OCI-LY7 (cell line): Measurements from ENCODE around the gene AGK. TPM values are rescaled to one million over a fixed set of nuclear protein-coding genes. Genes with fewer than 3 reads are reported as not detected.

Experiments used
- Bru-seq: library from RNA; stranded (reverse); fragments of 400-500 nt; gene quantifications from one replicate; lab custom pipeline; 2021; lab: Mats Ljungman, UMichigan
- BruChase-seq, 2 experiments: library from RNA; stranded (reverse); fragments of 400-500 nt; gene quantifications; one replicate each; lab custom pipeline; 2021; lab: Mats Ljungman, UMichigan
- BruUV-seq: library from RNA; stranded (reverse); fragments of 400-500 nt; replicated peaks from 2 replicates; lab custom pipeline; 2021; lab: Mats Ljungman, UMichigan
- CTCF ChIA-PET: fragments of 300-600 bp; sonication (Branson Sonifier 250); formaldehyde crosslinking; loops from one replicate; lab custom pipeline; 2022; ENCODE audit warnings: antibody characterized with exemption; ENCODE audit not compliant: unreplicated experiment; lab: Charles Lee
- POLR2A ChIA-PET: fragments of 300-600 bp; sonication (Branson Sonifier 250); formaldehyde crosslinking; loops from one replicate; lab custom pipeline; 2022; ENCODE audit warnings: antibody characterized with exemption; lab: Charles Lee
- DNase-seq: peaks from one replicate; pipeline ENCODE4 v3.0.0-alpha.2; 2015; ENCODE audit warnings: low spot score
- H2AFZ ChIP-seq: fragments of 200-600 bp; sonication (generic), shearing (Covaris generic); 2 replicates; pipeline ENCODE4 v1.6.1; 2014; ENCODE audit warnings: mild to moderate bottlenecking, antibody characterized with exemption, low read length, moderate library complexity
- H3K27ac ChIP-seq: fragments of 200-600 bp; sonication (generic); 2 replicates; pipeline ENCODE4 v1.5.1; 2014; ENCODE audit warnings: mixed run types, low read depth, mild to moderate bottlenecking, moderate library complexity, low read length, inconsistent platforms; ENCODE audit not compliant: poor library complexity, severe bottlenecking
- H3K36me3 ChIP-seq: fragments of 200-600 bp; sonication (generic); 2 replicates; pipeline ENCODE4 v1.6.1; 2014; ENCODE audit warnings: mild to moderate bottlenecking, antibody characterized with exemption, low read length, moderate library complexity, mixed read lengths; ENCODE audit not compliant: insufficient read depth
- H3K4me1 ChIP-seq: fragments of 200-600 bp; sonication (generic); 2 replicates; pipeline ENCODE4 v1.5.1; 2014; ENCODE audit warnings: mild to moderate bottlenecking, low read length; ENCODE audit not compliant: insufficient read depth, poor library complexity, severe bottlenecking
- H3K4me2 ChIP-seq: fragments of 200-600 bp; sonication (generic); 2 replicates; pipeline ENCODE4 v1.6.1; 2014; ENCODE audit warnings: mild to moderate bottlenecking, low read length
- H3K4me3 ChIP-seq: fragments of 200-600 bp; sonication (generic); 2 replicates; pipeline ENCODE4 v1.5.1; 2014; ENCODE audit warnings: mild to moderate bottlenecking, low read depth, low read length; ENCODE audit not compliant: poor library complexity, severe bottlenecking
- H3K79me2 ChIP-seq: fragments of 200-600 bp; sonication (generic); 2 replicates; pipeline ENCODE4 v1.6.1; 2016; ENCODE audit warnings: low read depth, mild to moderate bottlenecking, low read length, moderate library complexity, mixed read lengths; ENCODE audit not compliant: insufficient read depth
- H3K9me2 ChIP-seq: fragments of 200-600 bp; sonication (generic); 2 replicates; pipeline ENCODE4 v1.6.1; 2016; ENCODE audit warnings: mild to moderate bottlenecking, low read length, mixed read lengths; ENCODE audit not compliant: insufficient read depth
- H3K9me3 ChIP-seq: fragments of 200-600 bp; sonication (generic); 2 replicates; pipeline ENCODE4 v1.6.1; 2014; ENCODE audit warnings: mild to moderate bottlenecking, mixed run types, low read length, mixed read lengths
- H4K20me1 ChIP-seq: fragments of 200-600 bp; sonication (generic); 2 replicates; pipeline ENCODE4 v1.6.1; 2014; ENCODE audit warnings: mild to moderate bottlenecking, antibody characterized with exemption, low read length, moderate library complexity, mixed read lengths; ENCODE audit not compliant: insufficient read depth
- EZH2phosphoT487 ChIP-seq: fragments of 200-600 bp; sonication (generic); IDR thresholded peaks from 2 replicates; pipeline ENCODE4 v1.6.1; 2018; ENCODE audit warnings: low read depth, borderline replicate concordance, mild to moderate bottlenecking, mixed run types, antibody characterized with exemption, low read length, moderate library complexity, mixed read lengths
- intact Hi-C: fragments of 100-400 bp; cut with micrococcal nuclease; formaldehyde crosslinking; loops from one replicate; pipeline ENCODE4 v1.10.0; 2022; ENCODE audit not compliant: unreplicated experiment
- long read RNA-seq: library from polyadenylated mRNA; stranded (forward); transcript quantifications from one replicate; pipeline ENCODE4 v2.0.0, GENCODE V29; 2022
- total RNA-seq, 2 experiments: library from RNA; depleted of rRNA in 1 of 2; stranded (reverse); fragments of >200 nt in 1 of 2; shearing (Covaris generic) in 1 of 2; gene quantifications; 2 replicates each; pipeline ENCODE4 v1.2.3, GENCODE V29; 2014 to 2022
- TF ChIP-seq, protein P1 (sequence below): fragments of 200-600 bp; sonication (generic); conservative IDR thresholded peaks from 2 replicates; pipeline ENCODE4 v1.5.1; 2014; ENCODE audit warnings: mild to moderate bottlenecking, antibody characterized with exemption, low read length, moderate library complexity, mixed read lengths

AGK gene, protein sequence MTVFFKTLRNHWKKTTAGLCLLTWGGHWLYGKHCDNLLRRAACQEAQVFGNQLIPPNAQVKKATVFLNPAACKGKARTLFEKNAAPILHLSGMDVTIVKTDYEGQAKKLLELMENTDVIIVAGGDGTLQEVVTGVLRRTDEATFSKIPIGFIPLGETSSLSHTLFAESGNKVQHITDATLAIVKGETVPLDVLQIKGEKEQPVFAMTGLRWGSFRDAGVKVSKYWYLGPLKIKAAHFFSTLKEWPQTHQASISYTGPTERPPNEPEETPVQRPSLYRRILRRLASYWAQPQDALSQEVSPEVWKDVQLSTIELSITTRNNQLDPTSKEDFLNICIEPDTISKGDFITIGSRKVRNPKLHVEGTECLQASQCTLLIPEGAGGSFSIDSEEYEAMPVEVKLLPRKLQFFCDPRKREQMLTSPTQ
- total RNA-seq (2014; rRNA removed; shearing (Covaris generic)) (26.5 and 31.2 TPM in 2 replicates), total RNA-seq (2022) (33.6 and 40.5 TPM in 2 replicates), Bru-seq, nascent RNA (percentile 74 among the genes with signal in this experiment), BruChase-seq, experiment 1, labeled RNA remaining after a 6-hour chase (percentile 66 among the genes with signal in this experiment), BruChase-seq, experiment 2, labeled RNA remaining after a 2-hour chase (percentile 66 among the genes with signal in this experiment)
- long read RNA-seq, transcript AGK-201 (16 exons, 3,849 nt): major isoform, 17 of 57 reads
- long read RNA-seq, partial matches to known transcripts: 21 of 57 reads
- long read RNA-seq, other reads (novel, unspliced or antisense): 16 of 57 reads

DNA sequence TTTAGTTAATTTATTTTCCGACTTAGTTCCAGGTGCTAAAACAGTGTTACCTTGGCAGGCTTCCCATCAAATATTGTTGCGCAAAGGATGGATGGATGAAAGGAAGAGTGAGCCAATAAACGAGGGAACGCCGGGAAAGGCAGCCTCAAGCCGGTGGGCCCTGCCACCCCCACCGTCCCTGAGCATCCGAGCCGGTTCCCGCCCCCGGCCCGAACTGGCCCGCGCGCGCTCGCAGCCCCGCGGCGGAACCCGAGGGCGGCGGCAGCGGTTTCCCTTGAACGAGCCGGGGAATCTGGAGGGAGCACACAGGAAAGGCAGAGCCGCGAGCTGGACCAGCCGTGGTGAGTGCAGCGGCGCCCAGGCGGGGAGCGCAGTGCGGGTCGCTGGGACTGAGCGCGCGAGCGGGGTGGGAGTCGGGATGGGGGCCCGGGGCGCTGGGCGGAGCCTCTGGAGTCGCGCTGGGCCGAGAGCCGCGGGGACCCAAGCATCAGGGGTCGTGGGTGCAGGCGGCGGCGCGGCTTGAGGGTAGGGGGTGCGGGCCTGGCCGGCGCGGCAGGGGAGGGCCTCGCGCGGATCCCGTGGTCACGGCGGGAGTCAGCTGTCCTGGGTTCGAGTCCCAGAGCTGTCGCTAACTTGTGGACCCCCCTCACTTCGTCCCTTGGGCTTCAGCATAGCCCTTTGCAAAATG is at the start of gene AGK:
TSS of gene AGK (plus strand) at position 317 of the 688 bp plus-strand sequence. CDS start 4,057 bp downstream, outside the sequence.
- BruUV-seq: no TSS peak
- ChIA-PET POLR2A (interaction anchor here (1.1 to 2.3 kb wide), 6 partner anchors 11 to 537 kb away, joined by 4 to 6 read pairs (median 4); partner anchors contain the start of genes MRPS33 and SSBP1), CTCF (interaction anchor here (1.1 kb wide), 1 partner anchor 17 kb away, joined by 3 read pairs; no protein-coding TSS in a partner anchor)
- H3K4me1 ChIP-seq: peaks cover 21% of the 10 kb centered on the region
- TF ChIP-seq, protein P1, sequence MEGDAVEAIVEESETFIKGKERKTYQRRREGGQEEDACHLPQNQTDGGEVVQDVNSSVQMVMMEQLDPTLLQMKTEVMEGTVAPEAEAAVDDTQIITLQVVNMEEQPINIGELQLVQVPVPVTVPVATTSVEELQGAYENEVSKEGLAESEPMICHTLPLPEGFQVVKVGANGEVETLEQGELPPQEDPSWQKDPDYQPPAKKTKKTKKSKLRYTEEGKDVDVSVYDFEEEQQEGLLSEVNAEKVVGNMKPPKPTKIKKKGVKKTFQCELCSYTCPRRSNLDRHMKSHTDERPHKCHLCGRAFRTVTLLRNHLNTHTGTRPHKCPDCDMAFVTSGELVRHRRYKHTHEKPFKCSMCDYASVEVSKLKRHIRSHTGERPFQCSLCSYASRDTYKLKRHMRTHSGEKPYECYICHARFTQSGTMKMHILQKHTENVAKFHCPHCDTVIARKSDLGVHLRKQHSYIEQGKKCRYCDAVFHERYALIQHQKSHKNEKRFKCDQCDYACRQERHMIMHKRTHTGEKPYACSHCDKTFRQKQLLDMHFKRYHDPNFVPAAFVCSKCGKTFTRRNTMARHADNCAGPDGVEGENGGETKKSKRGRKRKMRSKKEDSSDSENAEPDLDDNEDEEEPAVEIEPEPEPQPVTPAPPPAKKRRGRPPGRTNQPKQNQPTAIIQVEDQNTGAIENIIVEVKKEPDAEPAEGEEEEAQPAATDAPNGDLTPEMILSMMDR: no peak
- no peak for TF ChIP-seq EZH2phosphoT487
- H3K9me2 ChIP-seq: no peaks in the 10 kb centered on the region
- peak within 1 kb of the TSS; percentile 80 for H3K4me2 ChIP-seq
- H3K36me3 ChIP-seq: peaks cover 6% of the 10 kb centered on the region; the same call in 1 of the 2 replicates
- peak; percentile 83 for DNase-seq
- peak within 1 kb of the TSS; percentile 90 for H3K4me3 ChIP-seq
- intact Hi-C loops: loop anchor here (5.0 kb wide), 1 partner anchor 186 kb away; the partner anchor contains the start of gene SSBP1
- H3K79me2 ChIP-seq: no peaks in the 10 kb centered on the region; the same call in 1 of the 2 replicates
- no peaks in the 10 kb centered on the region for H3K9me3 ChIP-seq
- no peak within 1 kb of the TSS for H3K27ac ChIP-seq
- no peaks in the 10 kb centered on the region for H4K20me1 ChIP-seq
- H2AFZ ChIP-seq: peak within 1 kb of the TSS; percentile 98

DNA sequence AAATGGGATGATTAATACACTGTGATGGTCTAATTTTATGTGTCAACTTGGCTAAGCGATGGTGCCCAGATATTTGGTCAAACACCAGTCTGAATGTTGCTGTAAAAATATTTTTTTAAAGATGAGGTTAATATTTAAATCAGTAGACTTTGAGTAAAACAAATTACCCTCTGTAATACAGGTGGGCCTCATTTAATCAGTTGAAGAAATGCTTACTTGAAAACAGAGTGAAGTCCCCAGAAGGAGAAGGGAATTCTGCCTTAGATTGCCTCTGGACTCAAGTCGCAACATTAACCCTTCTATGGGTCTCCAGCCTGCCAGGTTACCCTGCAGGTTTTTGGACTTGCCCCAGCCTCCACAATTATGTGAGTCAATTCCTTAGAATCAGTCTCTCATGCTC is 49.8 kb upstream of the AGK start:
- H2AFZ ChIP-seq: no peak overlapping the region
- intact Hi-C loops: no loop called here
- no TSS peak for BruUV-seq
- H3K4me2 ChIP-seq: no peak overlapping the region
- H3K9me2 ChIP-seq: no peaks in the 10 kb centered on the region
- TF ChIP-seq, protein P1: no peak
- no peak for TF ChIP-seq EZH2phosphoT487
- DNase-seq: no peak
- H3K4me3 ChIP-seq: no peak overlapping the region
- H3K36me3 ChIP-seq: no peaks in the 10 kb centered on the region
- H3K9me3 ChIP-seq: no peaks in the 10 kb centered on the region
- ChIA-PET POLR2A (no interaction called here), CTCF (no interaction called here)
- H4K20me1 ChIP-seq: no peaks in the 10 kb centered on the region
- no peaks in the 10 kb centered on the region for H3K4me1 ChIP-seq
- no peaks in the 10 kb centered on the region for H3K79me2 ChIP-seq
- no peak overlapping the region for H3K27ac ChIP-seq
